Measurements from ENCODE around the gene BATF2.

GRCh38 chr11:64989416-64989815 lies 7.4 kb downstream of the BATF2 start:
- TF ChIP-seq CTCF (conservative IDR thresholded peaks at IDR 0.05; ENCODE audit: low read length) (no peak), EZH2phosphoT487 (IDR thresholded peaks at IDR 0.05; ENCODE audit: borderline replicate concordance, low read depth, low read length) (no peak)

Measured in OCI-LY7 (cell line).